Smooth muscle cell (in vitro differentiated cells): Measurements from ENCODE around the gene MAPK10. TPM values are rescaled to one million over a fixed set of nuclear protein-coding genes. Genes with fewer than 3 reads are reported as not detected.

Experiments
- DNase-seq: peaks from one replicate; lab custom pipeline; 2025; ENCODE audit not compliant: unreplicated experiment; lab: John Stamatoyannopoulos, UW
- H2AFZ ChIP-seq: fragments of 200-600 bp; sonication (generic); 2 replicates; pipeline ENCODE4 v1.6.0; 2016; ENCODE audit warnings: antibody characterized with exemption, low read depth, mild to moderate bottlenecking
- H3F3A ChIP-seq: fragments of 200-600 bp; sonication (generic); 2 replicates; pipeline ENCODE4 v1.6.0; 2017; ENCODE audit warnings: antibody characterized with exemption, low read depth
- H3K27ac ChIP-seq: fragments of 200-600 bp; sonication (generic); 2 replicates; pipeline ENCODE4 v1.5.1; 2016; ENCODE audit warnings: low read depth, mild to moderate bottlenecking
- H3K27me3 ChIP-seq: fragments of 200-600 bp; sonication (generic); 2 replicates; pipeline ENCODE4 v1.6.1; 2016; ENCODE audit warnings: low read depth, mild to moderate bottlenecking
- H3K36me3 ChIP-seq: fragments of 200-600 bp; sonication (generic); 2 replicates; pipeline ENCODE4 v1.5.1; 2016; ENCODE audit warnings: low read depth
- H3K4me1 ChIP-seq: fragments of 200-600 bp; sonication (generic); 2 replicates; pipeline ENCODE4 v1.5.1; 2016; ENCODE audit warnings: low read depth
- H3K4me2 ChIP-seq: fragments of 200-600 bp; sonication (generic); 2 replicates; pipeline ENCODE4 v1.6.0; 2016; ENCODE audit warnings: mild to moderate bottlenecking
- H3K4me3 ChIP-seq: fragments of 200-600 bp; sonication (generic); 2 replicates; pipeline ENCODE4 v1.5.1; 2016; ENCODE audit warnings: mild to moderate bottlenecking
- H3K79me2 ChIP-seq: fragments of 200-600 bp; sonication (generic); 2 replicates; pipeline ENCODE4 v1.6.0; 2016; ENCODE audit warnings: low read depth, mild to moderate bottlenecking
- H3K9ac ChIP-seq: fragments of 200-600 bp; sonication (generic); 2 replicates; pipeline ENCODE4 v1.6.0; 2016; ENCODE audit warnings: low read depth
- H3K9me3 ChIP-seq: fragments of 200-600 bp; sonication (generic); replicated peaks from 2 replicates; pipeline ENCODE4 v1.5.1; 2016; ENCODE audit warnings: low read depth
- H4K20me1 ChIP-seq: fragments of 200-600 bp; sonication (generic); 2 replicates; pipeline ENCODE4 v1.6.0; 2016; ENCODE audit warnings: low read depth
- WGBS: methylation state at CpG from one replicate; pipeline ENCODE4 v1.1.7; 2016; ENCODE audit warnings: low lambda C conversion rate; 5-methylcytosine and 5-hydroxymethylcytosine counted together
- polyA plus RNA-seq: library from polyadenylated mRNA; unstranded; fragments of >200 nt; fragmentation: Nextera tagmentation; extraction: Ambion mirVana; gene quantifications from 2 replicates; pipeline ENCODE4 v1.2.1, GENCODE V29; 2016
- total RNA-seq: library from RNA; depleted of rRNA; stranded (reverse); fragments of >200 nt; gene quantifications from 2 replicates; pipeline ENCODE4 v1.2.3, GENCODE V29; 2014
- TF ChIP-seq, protein P1 (sequence below): fragments of 200-600 bp; sonication (generic); IDR thresholded peaks from 2 replicates; pipeline ENCODE4 v1.5.1; 2017; ENCODE audit warnings: borderline replicate concordance, mild to moderate bottlenecking, antibody characterized with exemption; ENCODE audit not compliant: insufficient read depth, poor library complexity, severe bottlenecking

MAPK10 gene
- total and polyA plus RNA-seq, 2 experiments from 2014 or later, result 2.4 to 13.3 TPM

DNA sequence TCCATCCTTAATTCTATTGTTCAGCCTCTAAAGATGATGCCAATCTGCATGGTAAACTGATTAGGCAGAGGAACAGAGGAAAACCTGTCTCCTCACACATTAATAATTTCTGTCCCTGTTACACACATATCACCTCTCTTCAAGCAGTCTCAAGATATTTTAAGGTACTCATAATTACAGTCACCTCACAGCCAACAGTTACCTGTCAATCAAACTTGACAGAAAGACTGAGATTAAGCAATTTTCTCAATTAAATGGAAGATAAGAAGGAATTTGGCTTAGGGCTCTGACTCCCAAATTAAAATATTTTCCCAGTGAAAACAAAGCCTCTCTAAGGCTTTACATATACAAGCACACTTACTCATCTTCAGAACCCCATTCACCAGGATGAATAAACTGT is 85.2 kb downstream of the MAPK10 start:
- no peaks in the 10 kb centered on the region for H3K27me3 ChIP-seq
- DNase-seq, result no peak
- H3K9ac ChIP-seq, result no peak overlapping the region
- no peak overlapping the region for H3K4me3 ChIP-seq
- H3K9me3 ChIP-seq, result no peaks in the 10 kb centered on the region
- no peak overlapping the region for H3K4me2 ChIP-seq
- H4K20me1 ChIP-seq, result no peaks in the 10 kb centered on the region
- no peaks in the 10 kb centered on the region for H3K36me3 ChIP-seq
- H3K79me2 ChIP-seq, result no peaks in the 10 kb centered on the region
- H3K27ac ChIP-seq, result no peak overlapping the region
- H3F3A ChIP-seq, result no peaks in the 10 kb centered on the region
- H3K4me1 ChIP-seq, result peaks cover 46% of the 10 kb centered on the region
- no peak overlapping the region for H2AFZ ChIP-seq
- TF ChIP-seq, protein P1, sequence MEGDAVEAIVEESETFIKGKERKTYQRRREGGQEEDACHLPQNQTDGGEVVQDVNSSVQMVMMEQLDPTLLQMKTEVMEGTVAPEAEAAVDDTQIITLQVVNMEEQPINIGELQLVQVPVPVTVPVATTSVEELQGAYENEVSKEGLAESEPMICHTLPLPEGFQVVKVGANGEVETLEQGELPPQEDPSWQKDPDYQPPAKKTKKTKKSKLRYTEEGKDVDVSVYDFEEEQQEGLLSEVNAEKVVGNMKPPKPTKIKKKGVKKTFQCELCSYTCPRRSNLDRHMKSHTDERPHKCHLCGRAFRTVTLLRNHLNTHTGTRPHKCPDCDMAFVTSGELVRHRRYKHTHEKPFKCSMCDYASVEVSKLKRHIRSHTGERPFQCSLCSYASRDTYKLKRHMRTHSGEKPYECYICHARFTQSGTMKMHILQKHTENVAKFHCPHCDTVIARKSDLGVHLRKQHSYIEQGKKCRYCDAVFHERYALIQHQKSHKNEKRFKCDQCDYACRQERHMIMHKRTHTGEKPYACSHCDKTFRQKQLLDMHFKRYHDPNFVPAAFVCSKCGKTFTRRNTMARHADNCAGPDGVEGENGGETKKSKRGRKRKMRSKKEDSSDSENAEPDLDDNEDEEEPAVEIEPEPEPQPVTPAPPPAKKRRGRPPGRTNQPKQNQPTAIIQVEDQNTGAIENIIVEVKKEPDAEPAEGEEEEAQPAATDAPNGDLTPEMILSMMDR, result no peak

GRCh38 chr4:86272669-86273068 is 87.2 kb downstream of the MAPK10 start:
- no peaks in the 10 kb centered on the region for H3F3A ChIP-seq
- no peak overlapping the region for H3K27ac ChIP-seq
- H3K9ac ChIP-seq, result no peak overlapping the region
- H3K4me3 ChIP-seq, result no peak overlapping the region
- no peak overlapping the region for H2AFZ ChIP-seq
- no peak for DNase-seq
- no peaks in the 10 kb centered on the region for H4K20me1 ChIP-seq
- no peaks in the 10 kb centered on the region for H3K36me3 ChIP-seq
- TF ChIP-seq, protein P1, result no peak
- no peaks in the 10 kb centered on the region for H3K9me3 ChIP-seq
- no peaks in the 10 kb centered on the region for H3K79me2 ChIP-seq
- no peaks in the 10 kb centered on the region for H3K27me3 ChIP-seq
- H3K4me1 ChIP-seq, result peaks cover 29% of the 10 kb centered on the region
- no peak overlapping the region for H3K4me2 ChIP-seq
- WGBS, result 87% methylated on average over 1 of the region's 1 CpG

GRCh38 chr4:86271057-86271456 is 88.8 kb downstream of the MAPK10 start:
- TF ChIP-seq, protein P1, result no peak
- Histone ChIP-seq H3K4me2 (no peak overlapping the region), H3F3A (no peaks in the 10 kb centered on the region), H3K36me3 (no peaks in the 10 kb centered on the region), H4K20me1 (no peaks in the 10 kb centered on the region), H3K4me1 (peaks cover 29% of the 10 kb centered on the region), H3K9me3 (no peaks in the 10 kb centered on the region), H3K27me3 (no peaks in the 10 kb centered on the region), H3K79me2 (no peaks in the 10 kb centered on the region), H3K9ac (no peak overlapping the region), H2AFZ (no peak overlapping the region), H3K4me3 (no peak overlapping the region), H3K27ac (no peak overlapping the region)
- WGBS, result 85% methylated on average over 1 of the region's 1 CpG
- DNase-seq, result no peak

- no peaks in the 10 kb centered on the region for H3K79me2 ChIP-seq
- WGBS, result 81% methylated on average over 1 of the region's 1 CpG
Measured at GRCh38 chr4:86269354-86269753, 90.5 kb downstream of the MAPK10 start.

More at GRCh38 chr4:86269354-86269753, 90.5 kb downstream of the MAPK10 start:
- no peak for DNase-seq
- Histone ChIP-seq H3K36me3 (no peaks in the 10 kb centered on the region), H3F3A (no peaks in the 10 kb centered on the region), H3K27me3 (no peaks in the 10 kb centered on the region), H3K9ac (no peak overlapping the region), H3K4me3 (no peak overlapping the region), H3K9me3 (no peaks in the 10 kb centered on the region), H4K20me1 (no peaks in the 10 kb centered on the region), H3K4me1 (peaks cover 21% of the 10 kb centered on the region), H2AFZ (no peak overlapping the region), H3K4me2 (no peak overlapping the region), H3K27ac (no peak overlapping the region)
- TF ChIP-seq, protein P1, result no peak
